SK-N-SH (cell line): ENCODE measurements around the gene MSRB2. TPM values are rescaled to one million over a fixed set of nuclear protein-coding genes. Genes with fewer than 3 reads are reported as not detected.
A peak's percentile ranks its signal among the peaks of the same experiment; 100 is the strongest.

Source experiments
- CTCF ChIA-PET: fragments of 300-600, 350-600 bp; formaldehyde crosslinking; extraction: SDS; loops from one replicate; lab custom pipeline; 2021; lab: Yijun Ruan, JAX
- POLR2A ChIA-PET: fragments of 350-600 bp; sonication (Branson Sonifier 250); formaldehyde crosslinking; extraction: SDS; loops from one replicate; lab custom pipeline; 2020; ENCODE audit warnings: antibody characterized with exemption, inconsistent platforms; lab: Yijun Ruan, JAX
- DNase-seq: peaks from one replicate; pipeline ENCODE4 v3.0.0; 2012
- H2AFZ ChIP-seq: fragments of 200-600 bp; sonication (generic); 2 replicates; pipeline ENCODE4 v1.8.1; 2016; ENCODE audit warnings: antibody characterized with exemption, mild to moderate bottlenecking, low read depth
- H3F3A ChIP-seq: fragments of 200-600 bp; sonication (generic); replicated peaks from 2 replicates; pipeline ENCODE3; 2016; ENCODE audit warnings: antibody characterized with exemption, mild to moderate bottlenecking; ENCODE audit not compliant: insufficient read depth
- H3K27ac ChIP-seq, 2 experiments: fragments of 200-500 bp in 1 of 2; fragments of 200-600 bp in 1 of 2; sonication (Bioruptor generic) in 1 of 2; sonication (generic), shearing (Covaris generic) in 1 of 2; 2 replicates each; pipeline versions ENCODE4 v1.5.1 to v1.6.1; 2014 to 2016; ENCODE audit warnings: low read depth in 2 of 2, inconsistent platforms in 1 of 2, low read length in 1 of 2, mild to moderate bottlenecking in 1 of 2, mixed read lengths in 1 of 2
- H3K27me3 ChIP-seq: fragments of 200-600 bp; sonication (generic), shearing (Covaris generic); 2 replicates; pipeline ENCODE4 v1.6.1; 2016; ENCODE audit warnings: mixed run types; ENCODE audit not compliant: insufficient read depth
- H3K36me3 ChIP-seq, 2 experiments: fragments of 200-500 bp in 1 of 2; fragments of 200-600 bp in 1 of 2; sonication (Bioruptor generic) in 1 of 2; sonication (generic) in 1 of 2; replicated peaks in 1 of 2; 2 replicates each; pipeline versions ENCODE3 to v1.5.1; 2014 to 2016; ENCODE audit warnings: low read length in 1 of 2, mild to moderate bottlenecking in 1 of 2; ENCODE audit not compliant: insufficient read depth in 2 of 2, control insufficient read depth in 1 of 2
- H3K4me1 ChIP-seq, 2 experiments: fragments of 200-500 bp in 1 of 2; fragments of 200-600 bp in 1 of 2; sonication (Bioruptor generic) in 1 of 2; sonication (generic), shearing (Covaris generic) in 1 of 2; 2 replicates each; pipeline versions ENCODE4 v1.5.1 to v1.6.1; 2014 to 2016; ENCODE audit warnings: low read depth in 1 of 2, low read length in 1 of 2, mixed run types in 1 of 2; ENCODE audit not compliant: insufficient read depth in 2 of 2, control insufficient read depth in 1 of 2
- H3K4me2 ChIP-seq: fragments of 200-600 bp; sonication (generic), shearing (Covaris generic); 2 replicates; pipeline ENCODE4 v1.6.1; 2017; ENCODE audit warnings: mixed run types
- H3K4me3 ChIP-seq, 2 experiments: fragments of 200-500 bp in 1 of 2; fragments of 200-600 bp in 1 of 2; sonication (Bioruptor generic) in 1 of 2; sonication (generic), shearing (Covaris generic) in 1 of 2; 2 replicates each; pipeline versions ENCODE4 v1.5.1 to v1.8.1; 2014 to 2016; ENCODE audit warnings: low read depth in 2 of 2, inconsistent platforms in 1 of 2, low read length in 1 of 2, mild to moderate bottlenecking in 1 of 2, mixed read lengths in 1 of 2, moderate library complexity in 1 of 2
- H3K79me2 ChIP-seq: fragments of 200-600 bp; sonication (generic); 2 replicates; pipeline ENCODE4 v1.8.1; 2017; ENCODE audit warnings: mild to moderate bottlenecking; ENCODE audit not compliant: insufficient read depth
- H3K9ac ChIP-seq: fragments of 200-600 bp; sonication (generic); 2 replicates; pipeline ENCODE4 v1.6.1; 2017; ENCODE audit warnings: mixed run types
- H3K9me2 ChIP-seq: fragments of 200-600 bp; sonication (generic); 2 replicates; pipeline ENCODE4 v1.6.1; 2017; ENCODE audit warnings: mixed run types
- H3K9me3 ChIP-seq: fragments of 200-600 bp; sonication (generic); 2 replicates; pipeline ENCODE4 v1.6.1; 2017; ENCODE audit warnings: mixed run types, mild to moderate bottlenecking, moderate library complexity
- H4K20me1 ChIP-seq: fragments of 200-600 bp; sonication (generic); 2 replicates; pipeline ENCODE4 v1.6.1; 2017; ENCODE audit warnings: mild to moderate bottlenecking, mixed run types; ENCODE audit not compliant: insufficient read depth
- EP300 ChIP-seq, 2 experiments: IDR thresholded peaks; 2 replicates each; pipeline versions ENCODE4 v1.4.0 to v1.6.1; 2012; ENCODE audit warnings: borderline replicate concordance in 1 of 2, low read depth in 1 of 2, low read length in 1 of 2
- EZH2phosphoT487 ChIP-seq: fragments of 200-600 bp; sonication (generic); IDR thresholded peaks from 2 replicates; pipeline ENCODE4 v1.6.1; 2017; ENCODE audit warnings: low read depth, mixed run types, mild to moderate bottlenecking, antibody characterized with exemption, moderate library complexity, borderline replicate concordance
- FOSL2 ChIP-seq: IDR thresholded peaks from 2 replicates; pipeline ENCODE4 v1.4.0; 2012; ENCODE audit warnings: low read depth, mild to moderate bottlenecking, moderate library complexity, borderline replicate concordance
- FOXM1 ChIP-seq: IDR thresholded peaks from 2 replicates; pipeline ENCODE4 v1.4.0; 2012; ENCODE audit warnings: low read depth, mild to moderate bottlenecking
- GABPA ChIP-seq: IDR thresholded peaks from 2 replicates; pipeline ENCODE4 v1.4.0; 2012; ENCODE audit warnings: low read depth, mild to moderate bottlenecking
- IRF3 ChIP-seq: fragments of 150-350 bp; IDR thresholded peaks from 2 replicates; pipeline ENCODE4 v1.6.1; 2016; ENCODE audit warnings: mild to moderate bottlenecking, low read depth, low read length
- NFIC ChIP-seq: IDR thresholded peaks from 2 replicates; pipeline ENCODE4 v1.4.0; 2012; ENCODE audit warnings: borderline replicate concordance
- PBX3 ChIP-seq: IDR thresholded peaks from 2 replicates; pipeline ENCODE4; 2012
- POLR2AphosphoS5 ChIP-seq: IDR thresholded peaks from 2 replicates; pipeline ENCODE4 v1.6.1; 2012; ENCODE audit warnings: low read depth, low read length
- RAD21 ChIP-seq: IDR thresholded peaks from 2 replicates; pipeline ENCODE4 v1.6.1; 2012; ENCODE audit warnings: mild to moderate bottlenecking, low read length
- RCOR1 ChIP-seq: fragments of 150-350 bp; IDR thresholded peaks from 2 replicates; pipeline ENCODE4 v1.6.1; 2017; ENCODE audit warnings: antibody characterized with exemption, low read length
- RFX5 ChIP-seq: IDR thresholded peaks from 2 replicates; pipeline ENCODE4 v1.6.1; 2012; ENCODE audit warnings: mild to moderate bottlenecking, improper control_type of control experiment, low read length
- RXRA ChIP-seq: IDR thresholded peaks from 2 replicates; pipeline ENCODE4 v1.4.0; 2012; ENCODE audit warnings: low read depth, mild to moderate bottlenecking, borderline replicate concordance
- SIN3A ChIP-seq: IDR thresholded peaks from 2 replicates; pipeline ENCODE4 v1.6.1; 2012; ENCODE audit warnings: low read depth, mild to moderate bottlenecking, low read length, moderate library complexity, borderline replicate concordance
- SMC3 ChIP-seq: IDR thresholded peaks from 2 replicates; pipeline ENCODE4 v1.6.1; 2012; ENCODE audit warnings: low read depth, low read length, improper control_type of control experiment
- TAF1 ChIP-seq: IDR thresholded peaks from 2 replicates; pipeline ENCODE4 v1.6.1; 2012; ENCODE audit warnings: low read depth, mild to moderate bottlenecking, low read length, moderate library complexity, borderline replicate concordance
- TCF12 ChIP-seq: IDR thresholded peaks from 2 replicates; pipeline ENCODE4 v1.4.0; 2012
- USF1 ChIP-seq: IDR thresholded peaks from 2 replicates; pipeline ENCODE4 v1.4.0; 2012; ENCODE audit warnings: low read depth, borderline replicate concordance
- USF2 ChIP-seq: fragments of 150-350 bp; IDR thresholded peaks from 2 replicates; pipeline ENCODE4 v1.6.1; 2017; ENCODE audit warnings: antibody characterized with exemption, low read length, low read depth, borderline replicate concordance
- YY1 ChIP-seq: IDR thresholded peaks from 2 replicates; pipeline ENCODE4 v1.4.0; 2012; ENCODE audit warnings: low read depth, mild to moderate bottlenecking
- WGBS: methylation state at CpG from one replicate; pipeline ENCODE4 v1.1.6; 2017; ENCODE audit warnings: low lambda C conversion rate; 5-methylcytosine and 5-hydroxymethylcytosine counted together
- polyA plus RNA-seq, 3 experiments: library from polyadenylated mRNA; depleted of rRNA; stranded (reverse); fragments of >200 nt; gene quantifications; 2 replicates each; pipeline ENCODE4 v1.2.3, GENCODE V29; 2012

Gene MSRB2
- polyA plus RNA-seq, 1 of the 3 experiments (the other 2 are of a cell fraction), result 44.0 TPM

- Histone ChIP-seq H3K27ac (peak overlapping the region in 1 of 2 experiments; percentile 86; a peak in 2 of 4 replicates), H3K9me3 (no peaks in the 10 kb centered on the region), H3K4me3 (no peak overlapping the region), H3K4me2 (no peak overlapping the region), H3F3A (no peaks in the 10 kb centered on the region), H3K9me2 (no peaks in the 10 kb centered on the region), H2AFZ (no peak overlapping the region), H3K9ac (no peak overlapping the region), H4K20me1 (no peaks in the 10 kb centered on the region), H3K36me3 (peaks cover 23 to 42% of the 10 kb centered on the region in 2 experiments), H3K79me2 (no peaks in the 10 kb centered on the region; the same call in 1 of the 2 replicates), H3K4me1 (peaks cover 0 to 16% of the 10 kb centered on the region in 2 experiments; a peak in 2 of 4 replicates), H3K27me3 (no peaks in the 10 kb centered on the region)
- 88% methylated on average over 2 of the region's 2 CpGs for WGBS
- TF ChIP-seq YY1 (no peak), POLR2AphosphoS5 (no peak), TCF12 (no peak), GABPA (no peak), NFIC (no peak), USF2 (no peak), TAF1 (no peak), RAD21 (no peak), RCOR1 (no peak)
- peak; percentile 23 for DNase-seq
- CTCF ChIA-PET, result interaction anchor here (1.6 kb wide), 1 partner anchor 47 kb away, joined by 6 read pairs; no protein-coding TSS in a partner anchor
- POLR2A ChIA-PET, result no interaction called here
Observed at GRCh38 chr10:23111517-23112286, 16.3 kb downstream of the MSRB2 start.

- Histone ChIP-seq H3K79me2 (no peaks in the 10 kb centered on the region), H3K27ac (no peak overlapping the region), H3K36me3 (peaks cover 23 to 47% of the 10 kb centered on the region in 2 experiments), H3F3A (no peaks in the 10 kb centered on the region), H3K27me3 (no peaks in the 10 kb centered on the region), H3K4me2 (no peak overlapping the region), H2AFZ (no peak overlapping the region), H3K4me3 (no peak overlapping the region), H3K9me3 (no peaks in the 10 kb centered on the region), H3K9ac (no peak overlapping the region), H4K20me1 (no peaks in the 10 kb centered on the region), H3K9me2 (no peaks in the 10 kb centered on the region), H3K4me1 (peaks cover 0 to 21% of the 10 kb centered on the region in 2 experiments; a peak in 2 of 4 replicates)
- ChIA-PET POLR2A (interaction anchor here (0.6 kb wide), 1 partner anchor 347 kb away, joined by 5 read pairs; no protein-coding TSS in a partner anchor), CTCF (interaction anchor here (0.7 kb wide), 1 partner anchor 8 kb away, joined by 3 read pairs; no protein-coding TSS in a partner anchor)
- DNase-seq, result no peak
- 97% methylated on average over 7 of the region's 7 CpGs for WGBS
- TF ChIP-seq RXRA (no peak), NFIC (no peak), SMC3 (no peak), RCOR1 (no peak), RFX5 (no peak), USF1 (no peak), YY1 (no peak), EP300 (IDR thresholded peaks at IDR 0.05; ENCODE audit: borderline replicate concordance in 1 of 2, low read depth in 1 of 2, low read length in 1 of 2) (no peak), FOSL2 (no peak), EZH2phosphoT487 (no peak), SIN3A (no peak), GABPA (no peak), PBX3 (no peak), FOXM1 (no peak), IRF3 (no peak), TCF12 (no peak)
Observed at GRCh38 chr10:23114228-23114850, 19.0 kb downstream of the MSRB2 start.
